Iris pigment epithelial cell (primary cell): ENCODE measurements around the gene CKS1B.
A peak's percentile ranks its signal among the peaks of the same experiment; 100 is the strongest.

ENCODE experiments used
- DNase-seq: peaks from one replicate; pipeline ENCODE4 v3.0.0-alpha.2; 2011; ENCODE audit warnings: low read depth

Gene CKS1B

DNA sequence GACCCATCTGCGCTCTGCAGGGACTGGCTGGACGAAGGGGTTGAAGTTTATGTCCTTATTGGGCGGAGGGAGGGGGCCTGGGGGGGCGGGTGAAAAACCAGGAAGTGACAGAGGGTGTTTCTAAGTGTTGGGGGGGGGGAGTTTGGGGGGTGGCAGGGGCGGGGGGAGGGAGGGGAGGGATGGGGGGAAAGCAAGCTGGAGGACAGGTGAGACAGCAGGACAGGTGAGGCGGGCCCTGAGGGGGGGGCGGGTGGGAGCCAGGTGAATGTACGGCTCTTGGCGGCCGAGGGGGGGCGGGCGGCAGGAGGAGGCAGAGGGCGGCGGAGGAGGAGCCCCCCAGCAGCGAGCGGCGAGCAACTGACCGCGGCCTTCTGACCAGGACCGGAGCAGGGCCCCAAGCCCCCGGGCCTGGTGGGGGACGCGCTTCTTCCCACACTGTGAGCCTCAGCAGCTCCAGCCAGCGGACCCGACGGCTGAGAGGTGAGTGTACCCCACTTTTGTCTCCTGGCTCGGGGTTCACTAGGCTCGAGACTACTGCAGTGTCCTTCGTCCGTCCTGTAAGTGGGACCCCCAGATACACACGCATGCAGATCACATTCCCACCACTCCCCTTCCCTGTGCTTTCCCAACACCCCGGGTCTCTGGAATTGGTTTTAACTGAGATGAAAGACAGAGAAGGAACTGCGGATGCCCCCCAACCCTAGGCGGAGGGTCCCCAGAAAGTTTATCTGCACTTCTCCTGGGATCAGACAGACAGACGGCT is 28.2 kb downstream of the CKS1B start, which contains the start of gene ZBTB7B:
TSS of gene ZBTB7B (plus strand) at position 339 of the 763 bp plus-strand sequence. CDS start 11,859 bp downstream, outside the sequence.
- DNase-seq: peak; percentile 38

DNA sequence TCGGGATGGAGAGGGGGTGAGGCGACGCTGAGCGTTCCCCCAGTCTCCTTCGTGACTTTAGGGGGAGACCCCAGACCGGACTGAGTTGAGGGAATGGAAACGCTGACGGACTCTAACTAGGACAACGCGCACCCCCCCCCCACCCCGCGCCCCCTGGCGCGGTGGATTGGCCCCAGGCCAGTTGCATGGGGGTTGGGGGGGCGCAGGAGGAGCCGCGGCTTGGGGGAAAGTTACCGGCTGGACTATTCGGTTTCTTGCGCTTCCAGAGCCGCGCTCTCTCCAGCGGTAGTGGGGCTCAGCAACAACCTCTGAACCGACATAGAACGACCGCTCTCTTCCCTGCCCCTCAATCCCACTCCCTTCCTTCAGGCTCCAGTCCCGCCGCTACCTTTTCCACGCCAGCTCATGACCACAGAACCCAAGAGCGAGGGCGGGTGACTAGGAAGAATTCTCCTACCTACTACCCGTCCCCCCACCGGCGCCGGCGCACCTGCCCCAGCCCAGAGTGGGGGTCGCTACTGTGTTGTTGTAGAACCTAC is 28.8 kb downstream of the CKS1B start:
- DNase-seq: peak; percentile 31

GRCh38 chr1:155003766-155004351 is 29.4 kb downstream of the CKS1B start:
- DNase-seq: peak; percentile 41

DNA sequence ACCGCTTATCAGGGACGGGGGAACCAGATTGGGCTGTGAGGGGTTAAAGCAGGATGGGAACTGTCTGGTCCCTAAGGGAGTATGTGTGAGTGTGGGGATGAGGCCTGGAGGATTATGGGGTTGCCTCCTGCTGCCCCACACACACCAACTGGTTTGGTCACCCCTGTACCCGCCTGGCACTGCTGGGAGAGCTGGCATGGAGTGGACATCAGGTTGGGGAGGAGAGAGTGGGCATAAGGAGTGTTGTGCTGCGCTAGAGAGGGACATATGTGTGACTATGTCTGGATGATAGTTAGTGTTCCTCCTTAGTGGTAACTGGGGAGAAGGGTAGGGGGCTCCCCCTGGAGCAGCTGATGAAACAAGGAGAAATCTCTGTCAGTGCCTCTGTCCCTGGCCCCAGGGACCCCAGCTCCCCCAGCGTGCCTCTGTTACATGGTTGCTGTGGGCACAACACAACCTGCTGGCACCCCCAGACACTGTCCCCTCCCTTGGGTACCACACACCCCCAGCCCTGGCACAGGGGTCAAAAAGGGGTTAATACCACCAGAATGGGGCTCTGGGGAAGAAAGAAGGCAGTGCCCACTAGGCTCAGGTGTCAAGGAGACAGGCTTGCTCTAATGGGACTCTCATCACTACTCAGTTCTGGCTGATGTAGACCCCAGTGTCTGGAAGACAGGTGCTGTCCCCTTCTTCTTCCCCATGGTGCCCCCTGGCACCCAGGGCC is 30.0 kb downstream of the CKS1B start:
- no peak for DNase-seq

DNA sequence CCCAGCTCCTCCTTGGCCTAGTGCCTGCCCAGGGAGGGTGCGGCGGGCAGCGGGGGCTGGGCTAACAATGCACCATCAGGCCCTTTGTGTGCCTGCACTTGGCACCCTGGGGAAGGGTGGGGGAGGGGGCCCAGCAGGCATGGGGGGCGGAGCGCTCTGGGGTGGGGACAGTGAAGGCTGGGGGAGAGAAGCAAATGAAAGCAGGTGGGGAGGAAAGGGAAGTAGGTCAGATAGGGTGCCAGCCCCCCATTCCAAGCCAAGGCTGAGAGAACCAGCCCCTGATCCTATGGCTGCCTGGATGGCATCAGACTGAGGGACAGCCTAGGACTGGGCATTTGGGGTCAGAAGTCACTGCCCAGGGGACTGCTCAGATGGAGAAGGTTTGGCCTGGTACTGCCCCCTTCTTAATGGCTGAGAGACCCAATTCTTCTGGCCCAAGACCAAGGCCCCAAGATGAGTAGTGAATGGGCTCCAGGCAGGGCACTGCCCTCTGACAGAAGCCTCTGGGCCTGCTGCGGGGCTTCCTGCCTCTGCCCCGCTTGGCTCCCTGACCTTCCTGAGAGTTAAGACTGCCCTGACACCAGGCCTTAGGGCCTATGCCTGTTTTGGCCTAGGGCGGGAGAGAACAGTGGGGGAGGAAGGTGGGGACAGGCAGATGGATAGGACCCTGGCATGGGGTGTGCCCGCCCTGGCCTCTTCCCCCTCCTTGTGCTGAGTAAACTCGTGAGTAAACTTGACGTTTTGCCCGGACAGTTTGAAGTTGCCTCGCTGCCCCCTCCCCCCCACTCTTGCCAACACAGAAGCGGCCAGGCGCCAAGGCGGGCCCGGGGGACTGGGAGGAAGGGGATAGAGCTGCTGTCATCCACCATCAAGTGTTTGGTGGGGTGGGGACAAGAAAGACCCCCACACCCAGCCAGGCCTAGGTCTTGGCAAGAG is 30.9 kb downstream of the CKS1B start:
- DNase-seq: no peak

- no peak for DNase-seq
Observed at GRCh38 chr1:155006601-155007101, 32.2 kb downstream of the CKS1B start.

GRCh38 chr1:155007251-155007828 is 32.9 kb downstream of the CKS1B start:
- no peak for DNase-seq

DNA sequence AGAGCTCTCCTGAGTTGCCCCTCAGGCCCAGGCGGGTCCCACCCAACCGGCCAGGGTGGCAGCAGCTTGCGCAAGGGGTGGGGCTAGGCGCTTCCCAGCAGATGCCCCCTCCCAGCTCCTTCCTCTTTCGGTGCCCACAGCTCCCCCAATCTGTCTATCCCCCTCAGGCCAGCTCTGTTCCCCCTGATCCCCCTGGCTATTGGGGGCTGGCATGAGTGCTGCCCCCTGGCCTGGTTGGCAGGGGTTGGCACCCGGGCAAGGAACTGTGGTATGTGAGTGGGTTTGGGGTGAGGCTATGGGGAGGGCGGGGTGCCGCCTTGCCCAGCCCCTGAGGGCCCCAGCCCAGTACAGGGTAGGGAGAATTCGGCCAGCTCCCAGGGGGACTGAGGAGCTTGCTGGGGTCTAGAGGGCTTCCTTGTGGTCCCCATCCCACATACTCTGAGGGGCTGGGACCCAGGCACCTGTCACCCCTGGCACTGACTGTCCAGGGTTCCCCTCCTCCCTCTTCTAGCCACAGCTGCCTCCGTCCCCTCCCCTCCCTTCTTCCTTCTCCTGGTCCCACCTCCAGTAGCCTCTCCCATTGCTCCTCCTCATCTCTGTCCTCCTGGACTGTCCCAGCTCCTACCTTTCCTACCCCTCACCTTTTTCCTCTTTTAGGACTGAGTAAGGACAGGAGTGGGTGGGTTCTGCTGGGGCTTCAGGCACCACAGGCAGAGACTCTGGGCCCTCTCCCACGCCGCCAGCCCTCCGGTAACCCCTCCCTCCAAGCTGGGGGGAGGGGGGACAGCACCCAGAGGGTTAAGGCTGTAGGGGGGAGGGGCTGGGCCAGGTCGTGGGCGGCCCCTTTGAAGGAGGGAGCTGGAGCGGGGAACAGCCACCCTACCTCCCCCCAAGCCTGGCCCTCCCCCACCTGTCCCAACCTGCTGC is 33.8 kb downstream of the CKS1B start:
- no peak for DNase-seq

DNA sequence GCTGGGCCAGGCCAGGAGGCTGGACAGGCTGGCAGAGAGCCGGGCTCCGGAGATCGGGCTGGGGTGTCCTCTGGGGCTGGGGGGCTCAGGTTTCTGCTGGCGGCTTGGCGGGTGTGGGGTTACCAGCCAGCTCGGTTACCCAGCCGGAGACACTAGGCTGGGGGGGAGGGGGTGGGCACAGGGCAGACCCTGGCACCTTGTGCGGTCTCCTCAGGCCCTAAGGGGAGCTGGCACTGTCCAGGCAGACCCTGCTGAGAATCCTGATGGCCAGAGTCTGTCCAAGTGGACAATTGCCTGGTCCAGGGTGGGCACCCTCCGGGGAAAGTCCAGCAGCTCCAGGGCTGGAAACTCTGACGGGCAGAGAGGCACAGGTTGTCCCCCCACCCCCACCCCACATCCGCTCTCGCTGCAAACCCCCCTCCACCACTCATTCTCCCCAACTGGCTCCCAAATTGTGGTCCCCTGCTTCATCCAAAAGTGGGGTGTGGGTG is 34.8 kb downstream of the CKS1B start:
- no peak for DNase-seq

GRCh38 chr1:155009742-155010141 is 35.3 kb downstream of the CKS1B start:
- no peak for DNase-seq

- no peak for DNase-seq
Observed at GRCh38 chr1:155010211-155010918, 35.9 kb downstream of the CKS1B start.

GRCh38 chr1:155011004-155011416 is 36.5 kb downstream of the CKS1B start:
- DNase-seq: no peak

DNA sequence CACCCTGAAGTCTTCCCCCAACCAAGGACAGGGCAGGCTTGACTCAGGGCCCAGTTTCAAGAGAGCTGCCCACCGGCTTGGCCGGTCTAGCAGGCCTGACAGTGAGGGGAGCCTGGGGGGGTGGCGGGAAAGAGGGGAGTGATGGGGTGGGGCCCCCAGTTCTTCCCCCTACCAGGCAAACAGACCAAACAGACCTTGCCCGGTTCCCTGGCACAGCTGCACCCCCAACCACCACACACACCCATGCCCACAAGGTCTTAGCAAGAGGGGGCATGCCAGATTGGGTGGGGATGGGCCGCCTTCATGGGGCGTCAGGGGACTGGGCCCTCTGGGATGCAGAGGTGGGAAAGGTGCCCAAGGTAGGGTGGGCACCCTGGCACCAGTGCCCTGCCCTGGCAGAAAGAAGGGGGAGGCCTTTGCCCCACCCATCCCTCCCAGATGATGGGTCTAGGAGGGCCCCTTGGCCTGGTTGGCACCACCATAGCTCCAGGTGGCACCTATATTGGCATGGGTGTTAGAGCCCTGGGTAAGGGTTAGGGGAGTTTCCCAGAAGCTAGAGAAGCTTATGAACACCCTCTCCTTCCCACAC is 37.0 kb downstream of the CKS1B start:
- DNase-seq: no peak

- peak; percentile 46 for DNase-seq
Observed at GRCh38 chr1:155012026-155012546, 37.6 kb downstream of the CKS1B start.

GRCh38 chr1:155012776-155013602 is 38.5 kb downstream of the CKS1B start:
- no peak for DNase-seq

- no peak for DNase-seq
Observed at GRCh38 chr1:155013632-155014031, 39.2 kb downstream of the CKS1B start.

- DNase-seq: no peak
Observed at GRCh38 chr1:155014709-155015508, 40.4 kb downstream of the CKS1B start.
